Esophagus muscularis mucosa (tissue), 3 donors: ENCODE results near the gene GPX2.

Experiments
- POLR2A ChIP-seq: fragments of 450-650 bp; IDR thresholded peaks from one replicate; pipeline ENCODE4 v1.6.1; 2017; ENCODE audit warnings: antibody characterized with exemption, moderate library complexity, mild to moderate bottlenecking, low read depth
- TF ChIP-seq, protein P1 (sequence below), 3 experiments: fragments of 200-600 bp in 2 of 3; fragments of 450-650 bp in 1 of 3; sonication (generic) in 2 of 3; IDR thresholded peaks; one replicate each; pipeline ENCODE4 v1.5.1; 2017 to 2019; ENCODE audit warnings: antibody characterized with exemption in 3 of 3, mild to moderate bottlenecking in 2 of 3, moderate library complexity in 1 of 3

DNA sequence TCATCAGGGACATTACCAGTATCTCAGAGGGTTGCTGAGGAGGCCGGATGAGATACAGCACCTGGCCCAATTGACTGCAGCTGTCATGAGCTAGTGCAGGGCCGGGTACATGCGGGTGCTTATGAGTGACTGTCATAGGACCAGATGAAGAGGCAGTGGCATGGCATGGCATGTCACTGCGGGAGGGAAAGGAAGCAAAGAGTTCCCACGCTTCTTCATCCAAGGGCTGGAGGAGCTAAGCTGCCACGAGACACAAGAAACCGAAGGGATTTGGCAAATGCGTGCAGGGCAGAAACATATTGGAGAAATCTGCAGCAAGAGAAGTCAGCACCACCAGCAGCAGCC lies 10.7 kb upstream of the GPX2 start:
- TF ChIP-seq, protein P1, sequence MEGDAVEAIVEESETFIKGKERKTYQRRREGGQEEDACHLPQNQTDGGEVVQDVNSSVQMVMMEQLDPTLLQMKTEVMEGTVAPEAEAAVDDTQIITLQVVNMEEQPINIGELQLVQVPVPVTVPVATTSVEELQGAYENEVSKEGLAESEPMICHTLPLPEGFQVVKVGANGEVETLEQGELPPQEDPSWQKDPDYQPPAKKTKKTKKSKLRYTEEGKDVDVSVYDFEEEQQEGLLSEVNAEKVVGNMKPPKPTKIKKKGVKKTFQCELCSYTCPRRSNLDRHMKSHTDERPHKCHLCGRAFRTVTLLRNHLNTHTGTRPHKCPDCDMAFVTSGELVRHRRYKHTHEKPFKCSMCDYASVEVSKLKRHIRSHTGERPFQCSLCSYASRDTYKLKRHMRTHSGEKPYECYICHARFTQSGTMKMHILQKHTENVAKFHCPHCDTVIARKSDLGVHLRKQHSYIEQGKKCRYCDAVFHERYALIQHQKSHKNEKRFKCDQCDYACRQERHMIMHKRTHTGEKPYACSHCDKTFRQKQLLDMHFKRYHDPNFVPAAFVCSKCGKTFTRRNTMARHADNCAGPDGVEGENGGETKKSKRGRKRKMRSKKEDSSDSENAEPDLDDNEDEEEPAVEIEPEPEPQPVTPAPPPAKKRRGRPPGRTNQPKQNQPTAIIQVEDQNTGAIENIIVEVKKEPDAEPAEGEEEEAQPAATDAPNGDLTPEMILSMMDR (IDR thresholded peaks at IDR 0.05) = no peak
- TF ChIP-seq POLR2A = no peak
